Fibroblast of skin of right quadriceps (primary cell): ENCODE results near the gene SYCE1.
"Not testable (repeated sequence)": the region's sequence is repeated elsewhere in the genome, so short reads cannot be mapped to it uniquely, and the experiment has no call there.

Experiments
- DNase-seq: peaks from one replicate; pipeline ENCODE4 v3.0.0-alpha.2; 2013

SYCE1 gene, protein sequence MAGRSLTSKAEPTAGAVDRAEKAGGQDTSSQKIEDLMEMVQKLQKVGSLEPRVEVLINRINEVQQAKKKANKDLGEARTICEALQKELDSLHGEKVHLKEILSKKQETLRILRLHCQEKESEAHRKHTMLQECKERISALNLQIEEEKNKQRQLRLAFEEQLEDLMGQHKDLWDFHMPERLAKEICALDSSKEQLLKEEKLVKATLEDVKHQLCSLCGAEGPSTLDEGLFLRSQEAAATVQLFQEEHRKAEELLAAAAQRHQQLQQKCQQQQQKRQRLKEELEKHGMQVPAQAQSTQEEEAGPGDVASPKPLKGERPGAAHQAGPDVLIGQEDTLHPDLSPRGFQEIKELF

GRCh38 chr10:133565441-133566294, at the start of gene SYCE1:
TSS of gene SYCE1 (minus strand) at chr10:133565583. CDS start at chr10:133565529, 54 bp downstream.
- no peak for DNase-seq

- DNase-seq: no peak
These were observed 49.6 kb upstream of the SYCE1 start for GRCh38 chr10:133614830-133615580.

DNA sequence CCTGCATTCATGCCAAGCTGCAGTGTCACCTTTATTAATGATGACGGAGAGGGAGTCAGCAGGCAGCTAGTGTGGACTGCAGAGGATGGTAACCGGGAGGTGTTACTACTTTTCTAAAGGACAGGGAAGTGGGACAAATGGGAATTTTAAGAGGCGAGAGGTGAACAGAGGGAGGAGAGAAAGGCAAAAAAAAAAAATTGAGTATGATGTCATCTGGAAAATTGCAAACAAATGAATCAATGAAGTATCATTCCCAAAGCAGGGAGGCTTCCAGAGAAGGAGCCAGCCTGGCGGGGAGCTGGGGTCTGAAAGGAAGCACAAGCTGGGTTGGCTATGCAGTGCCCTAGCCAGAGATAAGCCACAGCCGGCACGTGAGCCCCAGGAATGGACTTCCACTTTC, 48.3 kb upstream of the SYCE1 start:
- DNase-seq: no peak

DNA sequence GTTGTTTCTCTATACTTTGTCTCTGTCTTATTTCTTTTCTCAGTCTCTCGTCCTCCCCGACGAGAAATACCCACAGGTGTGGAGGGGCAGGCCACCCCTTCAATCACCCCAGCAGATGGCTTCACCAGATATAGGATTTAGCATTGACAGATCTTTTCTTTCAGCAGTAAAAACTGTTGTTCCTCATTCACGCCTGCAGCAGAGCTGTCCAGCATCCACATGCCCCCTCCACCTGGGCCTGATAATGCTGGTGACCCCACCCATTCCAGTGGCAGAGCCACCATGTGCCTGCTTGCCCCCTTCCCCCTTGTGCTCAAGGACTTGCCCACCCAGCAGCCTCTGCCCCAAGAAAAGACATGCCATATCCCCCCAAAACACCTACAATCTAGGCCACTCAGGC, 45.7 kb upstream of the SYCE1 start:
- DNase-seq: no peak

DNA sequence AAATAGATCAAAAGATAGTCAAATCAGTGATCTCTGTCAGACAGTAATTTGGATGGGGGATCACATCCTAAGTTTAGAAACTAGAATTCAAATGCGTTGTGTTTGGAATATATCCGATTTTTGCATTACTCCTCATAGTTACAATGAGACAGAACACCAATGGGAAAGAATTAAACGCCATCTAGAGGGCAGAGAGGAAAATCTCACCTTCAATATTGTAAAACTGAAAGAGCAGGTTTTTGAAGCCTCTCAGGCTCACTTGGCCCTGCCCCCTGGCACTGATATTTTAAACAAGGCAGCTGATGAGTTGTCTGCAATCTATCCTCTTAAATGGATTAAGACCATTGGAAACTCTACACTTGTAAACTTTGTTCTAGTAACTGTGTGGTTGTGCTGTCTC, 43.5 kb upstream of the SYCE1 start:
- peak; percentile 2 for DNase-seq

- not testable (repeated sequence) for DNase-seq
These were observed 38.1 kb upstream of the SYCE1 start for GRCh38 chr10:133603434-133603833.

GRCh38 chr10:133600657-133601056, 35.3 kb upstream of the SYCE1 start:
- no peak for DNase-seq

DNA sequence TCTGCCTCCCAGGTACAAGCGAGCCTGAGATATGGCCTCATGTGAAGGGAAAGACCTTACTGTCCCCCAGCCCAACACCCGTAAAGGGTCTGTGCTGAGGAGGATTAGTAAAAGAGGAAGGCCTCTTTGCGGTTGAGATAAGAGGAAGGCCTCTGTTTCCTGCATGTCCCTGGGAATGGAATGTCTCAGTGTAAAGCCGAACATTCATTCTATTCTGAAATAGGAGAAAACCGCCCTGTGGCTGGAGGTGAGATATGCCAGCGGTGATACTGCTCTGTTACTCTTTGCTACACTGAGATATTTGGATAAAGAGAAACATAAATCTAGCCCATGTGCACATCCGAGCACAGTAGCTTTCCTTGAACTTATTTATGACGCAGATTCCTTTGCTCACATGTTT, 34.5 kb upstream of the SYCE1 start:
- not testable (repeated sequence) for DNase-seq

DNA sequence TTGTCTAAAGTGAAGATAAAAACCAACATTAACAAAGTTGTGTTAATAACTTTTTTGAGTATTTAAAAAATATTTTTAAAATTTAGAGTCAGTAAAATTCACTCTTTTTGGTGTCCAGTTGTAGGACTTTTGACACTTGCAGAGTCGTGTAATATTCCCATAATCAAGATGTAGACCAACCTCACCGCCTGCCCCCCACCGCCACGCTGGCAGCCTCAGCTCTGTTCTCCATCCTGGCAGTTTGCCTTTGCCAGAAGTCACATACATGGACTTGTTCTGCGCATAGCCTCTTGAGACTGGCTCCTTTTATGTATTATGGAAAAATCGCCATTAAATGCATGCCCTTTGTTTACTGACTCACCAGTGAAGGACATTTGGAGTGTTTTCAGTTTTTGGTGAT, 27.3 kb upstream of the SYCE1 start:
- DNase-seq: no peak

DNA sequence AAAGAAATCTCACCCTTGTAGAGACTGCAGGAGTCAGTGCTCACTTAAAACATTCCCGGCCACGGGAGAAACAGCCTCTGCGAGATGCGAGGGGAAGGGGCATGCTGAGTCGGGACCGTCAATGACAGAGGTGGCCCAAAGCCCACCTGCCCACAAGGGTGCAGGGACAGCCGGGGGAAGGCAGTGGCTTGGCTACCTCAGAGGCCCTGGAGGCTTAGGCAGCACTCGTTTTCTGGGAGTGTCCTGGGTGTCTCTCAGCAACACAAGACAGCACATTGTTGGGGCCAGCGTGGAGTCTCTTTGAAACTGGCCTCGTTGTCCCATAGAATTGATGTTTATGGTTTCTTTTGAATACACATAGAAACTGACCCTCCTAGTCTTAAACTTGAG, 25.6 kb upstream of the SYCE1 start:
- no peak for DNase-seq

DNA sequence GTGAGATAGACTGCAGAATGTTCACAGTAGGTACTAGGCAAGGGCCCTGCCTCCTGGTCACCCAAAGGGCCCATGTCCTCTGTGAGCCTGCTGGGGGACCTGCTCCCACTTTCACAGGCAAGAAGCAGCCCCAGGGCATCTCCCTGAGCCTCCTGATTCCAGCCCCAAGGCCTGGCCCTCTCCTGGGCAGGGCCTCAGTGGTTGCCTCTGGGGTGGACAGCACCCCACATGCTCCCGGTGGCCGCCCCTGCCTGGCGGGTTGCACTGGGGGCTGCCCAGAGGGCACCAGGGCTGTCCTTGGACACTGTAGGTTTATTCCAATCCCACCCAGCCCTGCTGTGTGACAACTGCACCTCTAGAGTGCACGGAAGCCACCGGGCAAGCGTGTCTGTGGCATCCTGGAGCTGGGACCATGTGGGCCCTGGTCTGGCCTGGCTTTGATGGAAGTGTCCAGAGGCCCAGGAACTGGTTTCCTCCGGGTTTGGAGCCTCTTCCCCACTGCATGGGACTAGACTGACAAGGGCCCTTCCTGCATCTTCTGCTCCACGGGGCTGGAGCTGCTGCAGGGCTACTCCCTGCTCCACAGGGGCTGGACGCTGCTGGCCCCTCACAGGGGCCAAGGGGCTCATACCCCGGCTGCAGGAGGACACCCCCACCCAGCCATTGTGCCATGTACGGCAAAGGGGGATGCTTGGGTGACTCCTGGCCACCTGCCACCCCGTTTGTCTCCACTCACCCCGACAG, 25.0 kb upstream of the SYCE1 start:
- no peak for DNase-seq

GRCh38 chr10:133577037-133577436, 11.7 kb upstream of the SYCE1 start:
- not testable (repeated sequence) for DNase-seq

DNA sequence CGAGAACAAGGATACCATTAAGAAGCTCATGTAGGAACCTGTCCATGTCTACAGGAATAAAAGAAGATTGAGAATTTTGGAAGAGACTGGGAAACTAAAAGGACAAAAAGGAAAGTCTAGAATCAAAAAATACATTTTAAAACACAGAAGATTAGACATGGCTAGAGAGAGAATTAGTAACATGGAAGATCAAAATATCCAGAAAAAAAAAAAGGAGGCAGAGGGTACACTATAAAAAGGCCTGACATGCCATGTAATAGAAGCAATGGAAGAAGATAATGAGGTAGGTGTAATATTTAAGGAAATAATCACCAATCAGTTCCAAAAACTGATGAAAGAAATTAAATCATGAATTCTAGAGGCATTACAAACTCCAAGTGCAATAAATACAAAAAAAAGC, 8.1 kb upstream of the SYCE1 start:
- not testable (repeated sequence) for DNase-seq

DNA sequence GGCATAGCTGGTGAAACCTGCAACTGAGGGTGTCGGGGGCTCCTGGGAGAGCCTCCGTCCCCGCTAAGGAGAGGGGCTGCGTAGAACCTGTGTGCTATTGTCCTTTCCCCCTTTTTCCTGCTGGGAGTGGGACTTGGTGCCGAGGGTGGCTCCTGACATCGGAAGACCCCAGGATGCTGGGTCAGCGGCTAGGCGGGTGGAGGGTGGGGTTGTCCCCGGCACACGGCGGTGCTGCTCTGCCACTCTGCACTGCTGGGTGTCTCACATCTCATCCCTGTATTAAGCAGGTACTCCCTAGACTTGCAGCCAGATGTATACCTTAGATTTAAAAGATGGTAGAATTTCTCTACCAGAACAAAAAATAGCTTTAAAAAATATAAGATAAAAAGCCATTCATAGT, 6.7 kb upstream of the SYCE1 start:
- DNase-seq: not testable (repeated sequence)

DNA sequence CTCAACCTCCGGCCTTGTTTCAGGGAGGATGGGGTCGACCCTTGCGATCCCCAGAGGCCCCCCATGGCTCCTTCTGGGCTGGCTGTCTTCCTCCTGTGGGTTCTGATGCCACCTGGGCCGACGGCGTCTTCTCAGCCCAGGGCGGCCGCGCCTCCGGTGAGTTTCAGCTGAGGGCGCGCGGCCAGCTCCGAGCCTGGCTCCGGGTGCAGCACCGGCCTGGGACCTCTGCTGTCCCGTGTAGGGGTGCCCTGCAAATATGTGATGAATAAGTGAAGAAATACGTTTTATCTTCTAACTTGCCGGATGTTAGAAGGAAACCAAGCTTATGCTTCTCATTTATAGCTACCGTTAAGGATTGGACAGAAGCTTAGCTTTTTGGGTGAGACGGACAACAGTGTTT, 4.4 kb upstream of the SYCE1 start:
- not testable (repeated sequence) for DNase-seq

- DNase-seq: not testable (repeated sequence)
These were observed 3.6 kb upstream of the SYCE1 start for GRCh38 chr10:133568831-133569527.

DNA sequence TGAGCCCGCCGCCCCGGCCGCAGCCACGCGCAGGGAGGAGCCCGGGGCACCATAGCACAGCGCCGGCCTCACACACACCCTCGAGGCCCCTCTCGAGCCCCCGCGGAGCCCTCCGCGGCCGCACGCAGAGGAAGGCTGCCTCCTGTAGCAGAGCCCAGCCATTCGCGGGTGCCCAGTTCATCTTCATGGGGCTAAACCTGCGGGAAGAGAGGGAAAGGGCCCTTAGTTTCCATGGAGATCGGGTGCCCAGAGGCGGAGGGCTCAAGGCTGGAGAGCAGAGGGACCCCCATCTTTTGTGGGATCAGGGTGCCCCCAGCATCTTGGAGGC, 2.9 kb upstream of the SYCE1 start:
- no peak for DNase-seq

DNA sequence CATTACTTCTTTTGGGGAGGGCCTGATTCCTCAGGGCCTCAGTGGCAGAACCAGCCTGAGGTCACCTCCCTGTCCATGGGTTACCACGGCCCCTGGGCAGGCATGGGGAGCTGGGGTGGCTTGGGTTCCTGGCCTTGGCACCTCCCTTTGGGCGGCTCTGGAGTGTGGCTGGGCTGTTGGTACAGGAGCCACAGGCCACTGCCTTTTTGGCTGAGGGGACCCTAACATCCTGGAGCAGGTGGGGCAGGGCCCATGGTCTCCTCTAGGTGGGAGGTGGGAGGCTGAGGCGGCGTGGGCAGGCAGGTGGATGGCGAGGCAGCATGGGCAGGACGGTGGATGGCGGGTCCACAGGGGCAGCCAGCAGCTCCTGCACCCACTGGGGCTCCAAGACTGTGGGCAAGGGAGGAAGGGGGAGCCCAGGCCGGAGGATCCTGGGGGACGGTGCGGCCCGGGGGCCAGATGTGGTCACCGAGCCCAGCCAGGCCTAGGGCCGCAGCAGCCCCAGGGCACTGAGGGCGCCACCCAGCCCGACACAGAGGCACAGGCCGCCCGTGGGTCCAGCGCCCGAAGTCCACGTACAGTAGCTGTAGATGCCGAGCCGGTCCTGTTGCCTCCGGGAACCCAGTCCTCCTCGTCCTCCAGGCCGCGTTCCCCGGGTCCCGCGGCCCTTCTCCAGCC, 2.4 kb upstream of the SYCE1 start:
- no peak for DNase-seq

GRCh38 chr10:133567119-133567518, 1.7 kb upstream of the SYCE1 start:
- no peak for DNase-seq

DNA sequence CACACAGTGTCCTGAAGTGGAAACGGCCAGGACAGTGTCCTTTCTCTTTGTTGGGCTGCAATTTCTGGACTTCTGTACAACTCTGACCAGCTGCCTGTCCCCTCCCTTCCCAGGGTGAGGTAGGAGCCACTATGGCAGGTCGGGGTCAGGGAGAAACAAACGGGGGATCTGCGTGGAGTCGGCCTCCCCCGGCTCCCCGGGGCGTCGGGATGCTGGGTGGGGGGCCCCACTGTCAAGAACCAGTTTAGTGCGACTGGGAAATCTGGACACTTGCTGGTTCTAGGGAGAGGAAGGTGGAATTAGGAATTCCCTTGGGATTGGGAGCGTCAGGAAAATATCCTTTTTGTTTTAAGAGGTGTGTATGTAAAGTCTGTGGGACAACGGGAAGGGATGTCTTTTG, 567 bp downstream of the SYCE1 start:
- DNase-seq: no peak

- DNase-seq: no peak
These were observed 6.2 kb downstream of the SYCE1 start for GRCh38 chr10:133559216-133559615.

- DNase-seq: no peak
These were observed 8.0 kb downstream of the SYCE1 start for GRCh38 chr10:133557381-133557780.
